ENCODE data around the gene PHACTR3.

DNA sequence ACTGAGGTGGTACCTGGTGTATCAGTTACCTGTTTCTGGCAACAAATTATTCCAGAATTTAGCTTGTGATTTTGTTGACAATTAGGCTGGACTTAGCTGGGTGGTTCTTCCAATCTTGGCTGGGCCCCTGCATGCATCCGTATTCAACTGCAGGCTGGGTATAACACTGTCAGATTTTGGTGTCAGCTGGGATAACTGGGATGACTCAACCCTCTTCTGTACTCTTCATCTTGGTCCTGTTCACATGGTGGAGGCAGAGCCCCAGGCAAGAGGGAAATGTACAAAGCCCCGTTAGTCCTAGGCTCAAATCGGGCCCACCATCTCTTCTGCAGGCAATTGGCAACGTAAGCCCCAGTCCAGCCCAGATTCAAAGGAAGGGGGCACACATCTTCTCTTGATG lies 89.2 kb downstream of the PHACTR3 start:
- TF ChIP-seq, protein P1, sequence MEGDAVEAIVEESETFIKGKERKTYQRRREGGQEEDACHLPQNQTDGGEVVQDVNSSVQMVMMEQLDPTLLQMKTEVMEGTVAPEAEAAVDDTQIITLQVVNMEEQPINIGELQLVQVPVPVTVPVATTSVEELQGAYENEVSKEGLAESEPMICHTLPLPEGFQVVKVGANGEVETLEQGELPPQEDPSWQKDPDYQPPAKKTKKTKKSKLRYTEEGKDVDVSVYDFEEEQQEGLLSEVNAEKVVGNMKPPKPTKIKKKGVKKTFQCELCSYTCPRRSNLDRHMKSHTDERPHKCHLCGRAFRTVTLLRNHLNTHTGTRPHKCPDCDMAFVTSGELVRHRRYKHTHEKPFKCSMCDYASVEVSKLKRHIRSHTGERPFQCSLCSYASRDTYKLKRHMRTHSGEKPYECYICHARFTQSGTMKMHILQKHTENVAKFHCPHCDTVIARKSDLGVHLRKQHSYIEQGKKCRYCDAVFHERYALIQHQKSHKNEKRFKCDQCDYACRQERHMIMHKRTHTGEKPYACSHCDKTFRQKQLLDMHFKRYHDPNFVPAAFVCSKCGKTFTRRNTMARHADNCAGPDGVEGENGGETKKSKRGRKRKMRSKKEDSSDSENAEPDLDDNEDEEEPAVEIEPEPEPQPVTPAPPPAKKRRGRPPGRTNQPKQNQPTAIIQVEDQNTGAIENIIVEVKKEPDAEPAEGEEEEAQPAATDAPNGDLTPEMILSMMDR (IDR thresholded peaks at IDR 0.05 in 8 of 11, conservative IDR thresholded peaks at IDR 0.05 in 3 of 11), result no peak
- TF ChIP-seq POLR2A (IDR thresholded peaks at IDR 0.05), result no peak

Measured in spleen (tissue), 7 donors.